T-cell (primary cell): ENCODE data around the gene HAUS3. TPM values are rescaled to one million over a fixed set of nuclear protein-coding genes. Genes with fewer than 3 reads are reported as not detected.
"Not testable (repeated sequence)": the region's sequence is repeated elsewhere in the genome, so short reads cannot be mapped to it uniquely, and the experiment has no call there.

Experiments used
- ATAC-seq, 4 experiments: fragments of 200-7000 bp in 3 of 4; fragments of 150-1000 bp in 1 of 4; cut with Tn5 transposase; replicated peaks in 1 of 4; 1 replicate in 3 of 4; 2 replicates in 1 of 4; pipeline ENCODE4 v1.10.0; 2021; ENCODE audit warnings: moderate library complexity in 3 of 4, mild to moderate bottlenecking in 2 of 4, moderate number of reproducible peaks in 1 of 4
- CTCF ChIA-PET, 2 donors: fragments of 300-600 bp; sonication (Branson Sonifier 250); formaldehyde crosslinking; loops; one replicate each; lab custom pipeline; 2022; ENCODE audit warnings: antibody characterized with exemption in 2 of 2; lab: Charles Lee
- POLR2A ChIA-PET, 2 donors: fragments of 300-600 bp; sonication (Branson Sonifier 250); formaldehyde crosslinking; loops; one replicate each; lab custom pipeline; 2022; ENCODE audit warnings: antibody characterized with exemption in 2 of 2; lab: Charles Lee
- DNase-seq, 35 experiments: peaks; one replicate each; pipeline versions ENCODE4 v3.0.0 to v3.0.0-alpha.2; 2013 to 2023
- H3K27ac ChIP-seq: one replicate; pipeline ENCODE4 v1.5.1; 2013; ENCODE audit warnings: low read length
- H3K27me3 ChIP-seq, 2 experiments: replicated peaks in 1 of 2; 1 replicate in 1 of 2; 2 replicates in 1 of 2; pipeline versions ENCODE4 v1.6.1 to v1.7.0; 2013; ENCODE audit warnings: low read length in 1 of 2, mixed read lengths in 1 of 2; ENCODE audit not compliant: control insufficient read depth in 2 of 2, insufficient read depth in 2 of 2; ENCODE audit errors: extremely low read depth in 1 of 2
- H3K36me3 ChIP-seq, 2 donors: 1 replicate in 1 of 2; 2 replicates in 1 of 2; pipeline versions ENCODE4 v1.6.1 to v1.7.0; 2013; ENCODE audit warnings: low read length in 1 of 2; ENCODE audit not compliant: control insufficient read depth in 2 of 2, insufficient read depth in 1 of 2; ENCODE audit errors: extremely low read depth in 1 of 2
- H3K4me1 ChIP-seq, 2 experiments: 1 replicate in 1 of 2; 2 replicates in 1 of 2; pipeline versions ENCODE4 v1.6.1 to v1.7.0; 2013; ENCODE audit warnings: low read length in 2 of 2, mixed read lengths in 1 of 2; ENCODE audit not compliant: insufficient read depth in 2 of 2, control insufficient read depth in 1 of 2; ENCODE audit errors: extremely low read depth in 1 of 2
- H3K4me3 ChIP-seq, 2 donors: 1 replicate in 1 of 2; 2 replicates in 1 of 2; pipeline versions ENCODE4 v1.5.1 to v1.7.0; 2013; ENCODE audit warnings: mild to moderate bottlenecking in 2 of 2, low read length in 1 of 2, moderate library complexity in 1 of 2; ENCODE audit not compliant: control insufficient read depth in 1 of 2; ENCODE audit errors: extremely low read depth in 1 of 2
- H3K9me3 ChIP-seq: 2 replicates; pipeline ENCODE4 v1.7.0; 2013
- H3K27ac Mint-ChIP-seq, 2 donors: one replicate each; pipeline ENCODE4 v1.8.0; 2020 to 2021; ENCODE audit warnings: mild to moderate bottlenecking in 2 of 2, mixed read lengths in 2 of 2
- H3K27me3 Mint-ChIP-seq, 2 donors: one replicate each; pipeline ENCODE4 v1.8.0; 2021 to 2022; ENCODE audit warnings: mixed read lengths in 2 of 2
- H3K36me3 Mint-ChIP-seq: one replicate; pipeline ENCODE4 v1.8.0; 2021; ENCODE audit warnings: mixed read lengths
- H3K4me1 Mint-ChIP-seq, 3 donors: one replicate each; pipeline ENCODE4 v1.8.0; 2020 to 2022; ENCODE audit warnings: mixed read lengths in 3 of 3, mild to moderate bottlenecking in 1 of 3
- H3K4me3 Mint-ChIP-seq, 3 donors: one replicate each; pipeline ENCODE4 v1.8.0; 2020 to 2022; ENCODE audit warnings: mild to moderate bottlenecking in 3 of 3, mixed read lengths in 3 of 3, moderate library complexity in 3 of 3
- H3K9me3 Mint-ChIP-seq, 3 donors: one replicate each; pipeline ENCODE4 v1.8.0; 2020 to 2022; ENCODE audit warnings: mixed read lengths in 3 of 3
- WGBS: methylation state at CpG from one replicate; pipeline ENCODE4 v1.1.5; 2013; ENCODE audit warnings: missing lambda C conversion rate; ENCODE audit not compliant: insufficient coverage; 5-methylcytosine and 5-hydroxymethylcytosine counted together
- total RNA-seq, 35 experiments: library from RNA in 6 of 35; stranded (reverse) in 6 of 35; fragments of 120-200 nt in 1 of 35; gene quantifications; one replicate each; pipeline versions ENCODE4 v1.2.1 to v1.2.4 and lab custom pipeline; 2013 to 2026

Gene HAUS3
- total RNA-seq, 5 donors from 2014 or later (not counting 1 experiment from before 2014, with no cell fraction given) = 29.3 to 94.0 (median 31.2) TPM

GRCh38 chr4:2241003-2241402 is 918 bp downstream of the HAUS3 start:
- POLR2A ChIA-PET = interaction anchor here (0.6 to 2.0 kb wide), 8 partner anchors 10 to 571 kb away, joined by 3 to 14 read pairs (median 3); partner anchors contain the start of gene MXD4 (in 1 of the 2)
- H3K27ac ChIP-seq = peak overlapping the region; percentile 77
- peaks cover 19 to 27% of the 10 kb centered on the region in 2 experiments for H3K4me1 ChIP-seq
- DNase-seq = peak in 2 of 35 experiments; percentile 9 to 71
- H3K36me3 ChIP-seq = peaks cover 0 to 14% of the 10 kb centered on the region in 2 donors
- H3K36me3 Mint-ChIP-seq = peaks cover 25% of the 10 kb centered on the region
- peak overlapping the region; percentile 87 to 93 (median 92) for H3K4me3 Mint-ChIP-seq
- no peaks in the 10 kb centered on the region for H3K9me3 Mint-ChIP-seq
- 6% methylated on average over 3 of the region's 7 CpGs for WGBS
- peak overlapping the region; percentile 83 to 85 for H3K27ac Mint-ChIP-seq
- peaks cover 62 to 67% (median 67%) of the 10 kb centered on the region in 3 donors for H3K4me1 Mint-ChIP-seq
- no peak for ATAC-seq
- CTCF ChIA-PET = interaction anchor here in 1 of 2 donors (0.7 to 1.9 kb wide), 9 partner anchors 17 to 221 kb away, joined by 3 to 6 read pairs (median 3); partner anchors contain the start of genes CFAP99 and MXD4
- H3K27me3 Mint-ChIP-seq = no peaks in the 10 kb centered on the region
- peak overlapping the region; percentile 89 to 95 for H3K4me3 ChIP-seq
- no peaks in the 10 kb centered on the region for H3K27me3 ChIP-seq
- no peaks in the 10 kb centered on the region for H3K9me3 ChIP-seq

GRCh38 chr4:2236944-2237666 is 4.8 kb downstream of the HAUS3 start:
- H3K4me3 Mint-ChIP-seq = peak overlapping the region in 2 of 3 donors; percentile 24 to 56
- H3K27ac ChIP-seq = no peak overlapping the region
- H3K9me3 Mint-ChIP-seq = no peaks in the 10 kb centered on the region
- H3K36me3 Mint-ChIP-seq = peaks cover 43% of the 10 kb centered on the region
- ATAC-seq (no peak), DNase-seq (no peak)
- peak overlapping the region; percentile 46 to 66 for H3K27ac Mint-ChIP-seq
- H3K36me3 ChIP-seq = peaks cover 4 to 28% of the 10 kb centered on the region in 2 donors
- no peaks in the 10 kb centered on the region for H3K9me3 ChIP-seq
- H3K27me3 ChIP-seq = no peaks in the 10 kb centered on the region
- peaks cover 10 to 27% of the 10 kb centered on the region in 2 experiments for H3K4me1 ChIP-seq
- H3K27me3 Mint-ChIP-seq = no peaks in the 10 kb centered on the region
- peaks cover 72 to 73% (median 73%) of the 10 kb centered on the region in 3 donors for H3K4me1 Mint-ChIP-seq
- POLR2A ChIA-PET = interaction anchor here (0.6 to 0.9 kb wide), 3 partner anchors 25 to 130 kb away, joined by 3 to 4 read pairs (median 4); partner anchors contain the start of gene MXD4 (in 1 of the 2)
- CTCF ChIA-PET = interaction anchor here in 1 of 2 donors (0.7 to 2.0 kb wide), 4 partner anchors 17 to 1192 kb away, joined by 3 to 8 read pairs (median 4); no protein-coding TSS in a partner anchor
- no CpG with 5 or more reads among the region's 3 CpGs for WGBS
- H3K4me3 ChIP-seq = no peak overlapping the region

GRCh38 chr4:2231082-2231481 is 10.8 kb downstream of the HAUS3 start:
- POLR2A ChIA-PET = interaction anchor here (0.6 to 1.2 kb wide), 3 partner anchors 10 to 11 kb away, joined by 3 to 8 read pairs (median 3); partner anchors contain the start of genes HAUS3 (in 2 of the 2) and POLN (in 2 of the 2)
- DNase-seq (no peak), ATAC-seq (no peak)
- Mint-ChIP-seq H3K27ac (no peak overlapping the region), H3K4me3 (no peak overlapping the region), H3K4me1 (peaks cover 28 to 35% (median 32%) of the 10 kb centered on the region in 3 donors), H3K9me3 (no peaks in the 10 kb centered on the region), H3K27me3 (no peaks in the 10 kb centered on the region), H3K36me3 (peaks cover 27% of the 10 kb centered on the region)
- Histone ChIP-seq H3K27ac (no peak overlapping the region), H3K4me1 (no peaks in the 10 kb centered on the region), H3K36me3 (peaks cover 4 to 29% of the 10 kb centered on the region in 2 donors), H3K27me3 (no peaks in the 10 kb centered on the region), H3K4me3 (no peak overlapping the region), H3K9me3 (no peaks in the 10 kb centered on the region)
- no CpG with 5 or more reads among the region's 6 CpGs for WGBS
- CTCF ChIA-PET = interaction anchor here (0.6 to 1.2 kb wide), 2 partner anchors 11 to 262 kb away, joined by 3 to 4 read pairs; no protein-coding TSS in a partner anchor

- peaks cover 0 to 6% (median 2%) of the 10 kb centered on the region in 3 donors for H3K4me1 Mint-ChIP-seq
- POLR2A ChIA-PET = interaction anchor here in 1 of 2 donors (0.6 kb wide), 1 partner anchor 64 kb away, joined by 3 read pairs; no protein-coding TSS in a partner anchor
- no peak for DNase-seq
- H3K9me3 Mint-ChIP-seq = no peaks in the 10 kb centered on the region
- H3K4me3 ChIP-seq = no peak overlapping the region
- no peaks in the 10 kb centered on the region for H3K27me3 Mint-ChIP-seq
- no peaks in the 10 kb centered on the region for H3K4me1 ChIP-seq
- peaks cover 3 to 24% of the 10 kb centered on the region in 2 donors for H3K36me3 ChIP-seq
- H3K27ac ChIP-seq = no peak overlapping the region
- no peak overlapping the region for H3K4me3 Mint-ChIP-seq
- H3K9me3 ChIP-seq = no peaks in the 10 kb centered on the region
- WGBS = 95% methylated on average over 2 of the region's 2 CpGs
- ATAC-seq = no peak
- H3K27me3 ChIP-seq = no peaks in the 10 kb centered on the region
- peaks cover 20% of the 10 kb centered on the region for H3K36me3 Mint-ChIP-seq
- CTCF ChIA-PET = interaction anchor here in 1 of 2 donors (0.5 kb wide), 1 partner anchor 219 kb away, joined by 4 read pairs; no protein-coding TSS in a partner anchor
- H3K27ac Mint-ChIP-seq = no peak overlapping the region
These were observed 15.7 kb downstream of the HAUS3 start for GRCh38 chr4:2226261-2226660.

GRCh38 chr4:2222838-2223237 is 19.1 kb downstream of the HAUS3 start:
- Mint-ChIP-seq H3K27ac (no peak overlapping the region), H3K4me1 (peaks cover 6 to 8% (median 6%) of the 10 kb centered on the region in 3 donors), H3K36me3 (peaks cover 13% of the 10 kb centered on the region), H3K9me3 (no peaks in the 10 kb centered on the region), H3K27me3 (no peaks in the 10 kb centered on the region), H3K4me3 (no peak overlapping the region)
- ChIA-PET CTCF (no interaction called here), POLR2A (no interaction called here)
- ATAC-seq (no peak), DNase-seq (no peak)
- no peak overlapping the region for H3K4me3 ChIP-seq
- no CpG with 5 or more reads among the region's 2 CpGs for WGBS
- H3K9me3 ChIP-seq = no peaks in the 10 kb centered on the region
- no peak overlapping the region for H3K27ac ChIP-seq
- H3K27me3 ChIP-seq = no peaks in the 10 kb centered on the region
- peaks cover 0 to 9% of the 10 kb centered on the region in 2 experiments for H3K4me1 ChIP-seq
- H3K36me3 ChIP-seq = peaks cover 3 to 16% of the 10 kb centered on the region in 2 donors

GRCh38 chr4:2221378-2221777 is 20.5 kb downstream of the HAUS3 start:
- H3K4me3 Mint-ChIP-seq, H3K9me3 Mint-ChIP-seq, DNase-seq, H3K4me1 ChIP-seq, H3K27ac ChIP-seq, H3K4me1 Mint-ChIP-seq, POLR2A ChIA-PET, H3K27ac Mint-ChIP-seq, H3K9me3 ChIP-seq, H3K4me3 ChIP-seq, H3K27me3 ChIP-seq, H3K27me3 Mint-ChIP-seq, ATAC-seq: not testable (repeated sequence)
- H3K36me3 ChIP-seq = peaks cover 3 to 11% of the 10 kb centered on the region in 2 donors
- H3K36me3 Mint-ChIP-seq = peaks cover 13% of the 10 kb centered on the region
- 92% methylated on average over 4 of the region's 4 CpGs for WGBS
- CTCF ChIA-PET = interaction anchor here (1.7 to 2.3 kb wide), 2 partner anchors 133 to 247 kb away, joined by 6 to 9 read pairs; partner anchors contain the start of gene RNF4 (in 1 of the 2)
